HG03139 (cell line): Measurements from ENCODE around the gene LRRC47.

ENCODE experiments used
- ATAC-seq: cut with Tn5 transposase; IDR thresholded peaks from one replicate; pipeline ENCODE4 v1.9.1; 2021; ENCODE audit not compliant: unreplicated experiment

LRRC47 gene

DNA sequence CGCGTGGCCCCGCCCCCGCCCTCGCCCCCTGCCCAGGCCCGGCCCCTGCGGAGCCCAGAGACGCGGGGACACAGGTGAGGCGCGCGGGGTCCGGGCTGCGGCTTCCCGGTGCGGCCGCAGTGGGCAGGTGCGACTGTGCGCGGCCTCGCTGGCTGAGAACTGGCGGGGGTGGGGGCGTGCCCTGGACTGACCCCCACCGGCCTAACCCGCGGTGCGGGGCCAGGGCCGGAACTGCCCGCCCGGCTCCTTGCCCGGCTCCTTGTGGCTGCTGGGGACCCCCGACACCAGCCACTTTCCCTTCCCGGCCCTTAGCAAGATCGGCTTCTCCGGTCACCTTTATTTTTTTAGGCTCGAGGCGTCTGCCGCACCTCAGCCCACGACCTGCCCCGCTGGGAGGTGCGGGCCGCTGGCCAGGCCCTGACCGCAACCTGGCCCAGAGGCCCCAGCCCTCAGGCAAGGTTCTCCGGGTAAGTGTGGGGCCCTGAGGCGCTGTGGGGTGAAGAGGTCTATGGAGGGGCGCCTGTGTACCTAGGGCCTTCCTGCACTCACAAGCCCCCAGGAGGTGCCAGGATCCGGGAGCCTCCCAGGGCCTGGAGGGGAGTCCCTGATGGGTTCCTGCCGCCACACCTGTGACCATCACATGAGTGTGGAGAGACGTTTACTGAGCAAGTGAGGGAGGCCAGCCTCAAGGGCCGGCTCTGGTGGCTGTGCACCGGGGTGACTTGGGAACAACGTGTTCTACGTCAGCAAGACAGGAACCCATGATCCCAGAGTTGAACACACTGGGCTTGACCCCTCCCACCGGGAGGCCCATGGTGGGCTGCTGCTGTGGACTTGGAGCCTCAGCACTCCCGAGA lies 23.4 kb downstream of the LRRC47 start, which contains the start of gene SMIM1:
Gene SMIM1 (plus strand): TSS at position 35 of the 857 bp plus-strand sequence. CDS start 2,625 bp downstream, outside the sequence.
- ATAC-seq = peak; percentile 4

DNA sequence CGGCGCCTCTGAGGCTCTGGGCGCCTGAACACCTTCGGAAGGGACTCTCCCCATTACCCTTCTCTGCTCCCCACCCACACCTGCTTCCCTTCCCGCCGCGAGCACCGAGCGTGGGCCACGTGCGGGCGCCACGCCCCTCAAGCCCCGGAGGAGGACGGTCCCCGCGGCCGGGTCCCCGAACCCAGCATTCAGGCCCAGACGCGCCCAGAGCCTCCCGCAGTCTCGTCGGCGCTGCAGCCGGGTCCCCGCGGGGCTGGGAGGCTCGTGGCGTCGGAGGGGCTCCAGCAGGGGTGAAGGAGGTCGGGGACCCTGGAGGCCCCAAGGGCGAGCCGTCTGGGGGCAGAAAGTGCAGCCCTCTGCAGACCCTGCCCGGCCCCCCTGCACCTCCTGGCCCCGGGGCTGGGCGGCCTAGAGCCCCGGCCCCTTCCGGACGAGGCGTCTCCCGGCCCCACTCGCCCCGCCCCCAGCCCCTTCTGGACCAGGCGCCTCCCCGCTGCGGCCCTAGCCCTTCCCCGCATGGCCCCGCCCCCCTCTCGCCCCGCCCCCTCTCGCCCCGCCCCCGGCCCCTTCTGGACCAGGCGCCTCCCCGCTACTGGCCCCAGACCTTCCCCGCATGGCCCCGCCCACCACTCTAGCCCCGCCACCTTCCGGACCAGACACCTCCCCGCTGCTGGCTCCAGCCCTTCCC lies 24.1 kb downstream of the LRRC47 start:
- ATAC-seq = peak; percentile 65

DNA sequence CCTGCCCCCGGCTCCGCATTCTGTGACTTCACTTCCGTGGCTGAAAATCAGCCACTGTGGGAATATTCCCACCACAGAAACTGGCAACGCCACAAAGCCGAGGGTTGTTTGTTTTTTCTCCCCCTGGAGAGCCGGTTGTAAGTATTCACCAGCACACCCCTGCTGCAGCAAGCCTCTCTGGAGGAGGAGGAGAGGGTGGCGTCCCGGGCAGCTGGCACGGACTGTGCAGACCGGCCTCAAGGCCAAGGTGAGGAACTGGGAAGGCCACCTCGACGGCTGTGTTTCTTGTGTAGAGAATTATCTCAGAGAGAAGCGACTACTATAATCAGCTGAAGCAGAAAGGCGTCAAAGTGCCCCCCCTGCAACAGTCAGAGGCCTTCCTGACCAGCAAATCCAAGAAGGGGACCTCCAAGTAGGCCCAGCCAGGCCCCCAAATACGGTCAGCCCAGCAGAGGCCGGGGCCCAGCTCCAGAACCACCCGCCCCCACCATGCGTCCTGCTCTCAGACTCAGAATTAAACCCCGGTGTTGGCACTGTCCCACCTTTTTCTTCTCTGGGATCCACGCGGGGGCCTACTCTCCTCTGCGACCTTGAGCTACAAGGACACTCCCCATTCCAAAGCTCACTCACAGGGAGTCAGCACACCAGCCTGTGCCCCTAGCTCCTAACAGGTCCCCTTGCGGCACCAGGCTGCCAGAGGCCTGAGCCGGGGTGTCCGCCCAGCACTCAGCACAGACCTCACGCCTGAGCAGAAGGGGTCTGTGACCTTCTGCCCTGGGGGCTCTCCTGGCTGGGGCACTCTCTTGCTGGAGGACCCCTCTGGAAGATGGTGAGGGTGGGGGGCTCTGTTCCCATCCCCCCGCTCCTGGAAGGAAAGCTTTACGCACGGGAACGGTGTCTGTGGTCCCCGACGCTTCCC lies 24.9 kb downstream of the LRRC47 start:
- no peak for ATAC-seq

DNA sequence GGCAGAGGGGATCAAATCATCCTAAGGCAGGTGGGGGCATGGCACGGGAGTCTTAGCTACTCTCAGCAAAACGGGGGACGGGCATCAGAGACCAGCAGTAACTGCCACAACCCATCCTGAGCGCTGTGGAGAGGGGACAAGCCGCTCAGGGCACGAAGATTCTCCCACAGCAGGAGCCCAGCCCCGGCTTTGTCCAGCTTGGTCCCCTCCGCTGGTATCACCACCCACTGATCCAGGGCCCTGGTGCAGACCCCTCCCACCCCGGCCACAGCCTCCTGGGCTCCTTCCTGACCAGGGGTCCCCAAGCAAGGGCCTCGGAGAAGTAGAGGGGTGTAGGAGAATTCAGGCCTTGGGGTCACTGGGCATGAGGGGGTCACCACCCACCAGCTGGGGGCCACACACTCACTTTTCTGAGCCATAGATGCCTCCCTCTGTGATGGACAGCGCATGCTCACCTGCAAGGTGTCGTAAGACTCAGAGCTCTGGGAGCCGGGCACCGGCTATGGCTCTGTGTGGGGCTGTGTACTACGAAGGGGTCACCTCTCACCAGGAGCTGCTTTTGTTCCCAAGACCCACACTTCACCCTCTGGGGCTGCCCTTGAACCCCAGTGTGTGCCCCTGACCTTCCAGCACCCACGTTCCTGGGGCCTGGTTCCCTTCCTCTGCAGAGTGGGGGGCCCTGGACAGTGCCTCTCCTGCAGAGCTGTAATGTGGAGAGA lies 26.1 kb downstream of the LRRC47 start:
- ATAC-seq = no peak

DNA sequence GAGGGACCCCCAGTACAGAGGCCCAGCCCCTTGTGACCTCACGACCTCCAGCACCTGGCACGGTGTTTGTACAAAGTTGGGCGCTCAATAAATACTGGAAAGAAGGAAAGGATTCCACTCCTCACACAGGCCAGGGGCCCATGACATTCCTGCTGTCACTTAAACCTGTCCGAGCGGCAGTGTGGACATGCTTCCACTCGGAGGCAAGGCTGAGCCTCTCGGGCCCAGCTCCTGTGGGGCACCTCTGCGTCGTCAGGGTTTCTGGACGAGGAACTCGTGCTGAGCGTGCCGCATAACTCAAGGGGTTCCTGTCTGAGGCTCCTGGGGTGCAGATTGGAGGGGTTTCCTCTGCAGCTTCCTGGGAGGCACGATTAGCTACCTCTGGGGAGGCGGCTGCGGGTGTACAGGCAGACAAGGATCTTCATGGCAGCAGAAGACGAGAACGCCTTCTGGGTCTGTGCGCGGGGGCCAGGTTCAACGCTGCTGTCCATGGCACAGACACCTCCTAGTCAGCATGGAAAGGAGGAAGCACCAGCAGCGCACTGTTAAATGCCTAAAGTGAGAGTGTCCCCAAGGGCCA lies 27.4 kb downstream of the LRRC47 start:
- ATAC-seq = no peak

DNA sequence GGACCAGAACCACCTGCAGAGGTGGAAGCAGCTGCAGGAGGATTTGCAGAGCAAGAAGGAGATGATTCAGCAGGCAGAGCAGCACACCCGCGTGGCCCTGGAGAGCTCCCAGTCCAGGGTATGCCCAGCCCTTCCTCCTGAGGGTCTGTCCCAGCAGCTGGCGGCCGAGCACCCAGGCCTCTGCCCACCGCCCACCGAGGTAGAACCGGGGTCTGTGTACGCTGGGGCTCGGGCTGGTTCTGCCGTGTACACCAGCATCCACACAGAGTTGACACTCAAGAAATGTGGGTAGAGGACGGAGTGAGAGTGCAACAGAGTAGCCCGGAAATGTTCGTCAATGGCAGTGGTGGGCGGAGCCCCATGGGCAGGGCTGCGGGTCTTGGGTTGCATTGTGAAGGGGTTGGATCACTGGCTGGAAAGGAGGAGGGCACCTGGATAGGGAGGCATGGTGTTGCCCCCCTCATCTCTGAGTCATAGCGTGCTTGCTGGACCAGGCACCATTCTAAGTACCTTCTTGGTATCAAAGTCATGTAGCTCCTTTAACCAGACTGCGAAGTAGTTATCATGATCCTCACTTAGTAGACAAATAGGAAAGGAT lies 28.9 kb downstream of the LRRC47 start:
- ATAC-seq = no peak

DNA sequence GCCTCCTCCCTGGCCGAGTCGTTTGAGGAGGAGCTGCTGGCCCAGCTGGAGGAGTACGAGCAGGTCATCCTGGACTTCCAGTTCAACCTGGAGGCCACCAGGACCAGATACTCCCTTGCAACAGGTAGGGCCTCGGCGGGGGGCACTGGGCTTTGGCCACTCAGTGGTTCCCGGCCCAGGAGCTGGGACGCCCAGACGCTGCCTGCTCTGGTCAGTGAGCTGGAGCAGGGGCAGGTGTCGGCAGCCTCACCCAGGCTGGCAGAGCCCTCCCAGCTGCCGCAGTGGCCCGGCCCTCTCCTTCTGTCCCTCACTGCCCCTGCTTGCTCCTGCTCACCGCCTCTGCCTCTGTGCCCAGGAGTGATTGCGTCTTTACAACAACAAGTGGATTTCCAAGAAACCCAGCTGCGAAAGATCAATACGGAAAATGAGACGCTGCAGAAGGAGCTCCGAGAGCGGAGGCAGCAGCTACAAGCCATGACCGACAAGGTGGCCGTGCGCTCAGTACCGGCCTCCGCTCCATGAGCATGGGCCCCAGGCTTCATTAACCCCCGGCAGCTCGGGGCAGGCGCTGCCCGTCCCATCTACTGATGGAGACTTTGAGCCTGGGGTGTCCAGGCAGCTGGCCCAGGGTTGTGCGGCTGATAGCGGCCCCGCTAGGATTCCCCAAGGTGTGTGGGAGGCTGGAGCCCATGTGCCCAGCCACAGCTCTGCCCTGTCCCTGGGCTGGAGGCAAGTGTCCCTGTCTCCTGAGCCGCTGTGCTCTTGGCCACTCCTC lies 32.8 kb downstream of the LRRC47 start:
- no peak for ATAC-seq

DNA sequence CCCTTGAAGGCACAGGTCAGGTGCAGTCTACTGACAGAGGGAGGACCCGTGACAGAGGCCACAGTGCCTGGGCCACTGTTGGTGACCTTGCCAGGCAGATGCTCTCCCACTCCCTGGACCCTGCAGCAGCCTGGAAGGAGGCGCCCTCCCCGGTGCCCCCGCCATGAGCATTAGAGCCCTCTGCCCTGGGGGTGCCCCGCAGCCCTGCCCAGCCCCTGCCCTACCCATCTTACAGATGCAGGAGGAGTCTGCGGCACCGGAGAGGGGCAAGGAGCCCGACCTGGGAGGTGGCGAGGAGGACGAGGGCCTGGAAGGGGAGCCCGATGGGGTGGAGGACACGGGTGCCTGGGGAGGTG lies 33.4 kb downstream of the LRRC47 start:
- no peak for ATAC-seq

DNA sequence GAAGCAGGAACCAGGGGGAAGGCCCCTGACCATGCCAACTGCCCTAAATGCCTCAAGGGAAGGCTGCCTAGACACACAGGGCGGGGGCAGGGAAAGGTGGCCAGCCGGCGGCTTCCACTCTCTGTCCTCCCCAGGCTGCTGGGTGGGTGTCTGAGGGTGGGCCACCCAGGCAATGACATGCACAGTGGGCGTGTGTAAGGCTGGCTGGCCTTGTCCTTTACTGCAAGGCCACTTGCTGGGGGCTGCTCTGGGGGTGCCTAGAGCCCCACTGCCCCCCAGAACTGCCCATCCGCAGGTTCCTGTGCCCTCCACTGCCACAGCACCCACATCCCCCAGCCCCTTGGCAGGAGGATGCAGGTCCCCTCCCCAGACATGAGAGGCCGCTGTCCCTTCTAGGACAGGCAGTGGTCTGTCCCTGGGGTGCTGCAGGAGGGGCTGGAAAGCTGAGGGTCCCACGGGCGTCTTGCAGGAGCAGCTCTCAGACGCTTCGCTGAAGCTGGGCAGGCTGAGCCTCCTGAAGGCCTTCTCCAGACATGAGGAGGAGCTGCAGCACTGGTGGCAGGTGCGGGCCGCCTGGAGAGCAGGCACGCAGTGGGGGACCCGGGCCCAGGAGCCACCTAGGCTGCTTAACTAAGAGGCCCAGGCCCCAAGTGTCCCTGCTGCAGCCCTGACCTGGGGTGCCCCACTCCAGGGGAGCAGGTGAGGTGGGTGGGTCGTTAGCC lies 34.0 kb downstream of the LRRC47 start:
- ATAC-seq = no peak

DNA sequence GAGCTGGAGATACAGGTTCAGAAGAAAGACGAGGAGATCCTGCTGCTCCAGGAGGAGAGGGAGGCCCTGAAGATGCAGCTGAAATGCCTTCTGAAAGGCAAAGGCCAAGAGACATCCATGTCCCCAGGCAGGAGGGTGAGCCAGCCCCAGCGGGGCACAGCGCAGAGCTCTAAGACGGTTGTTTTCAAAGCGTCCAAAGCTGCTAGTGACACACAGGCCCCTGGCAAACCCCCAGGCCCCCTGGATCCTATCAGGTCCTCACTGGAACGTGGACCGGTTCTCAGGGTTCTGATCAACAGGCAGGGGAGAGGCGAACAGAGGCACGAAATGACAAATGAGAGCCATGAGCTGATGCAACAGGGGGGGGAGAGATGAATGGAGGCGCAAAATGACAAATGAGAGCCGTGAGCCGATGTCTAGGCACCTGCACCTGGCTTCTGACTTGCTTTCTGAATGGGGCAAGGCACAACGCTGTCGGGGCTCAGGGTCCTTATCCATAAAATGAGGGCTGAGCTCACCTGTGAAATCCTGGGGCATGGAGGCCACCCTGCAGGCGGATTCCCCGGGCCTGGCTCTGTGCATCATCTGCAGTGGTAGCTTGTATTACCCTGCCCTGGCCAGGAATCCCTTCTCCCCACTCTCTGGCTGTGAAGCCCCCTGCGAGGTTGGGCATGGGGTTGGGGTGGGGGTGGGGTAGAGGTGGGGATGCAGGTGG lies 34.8 kb downstream of the LRRC47 start:
- no peak for ATAC-seq

DNA sequence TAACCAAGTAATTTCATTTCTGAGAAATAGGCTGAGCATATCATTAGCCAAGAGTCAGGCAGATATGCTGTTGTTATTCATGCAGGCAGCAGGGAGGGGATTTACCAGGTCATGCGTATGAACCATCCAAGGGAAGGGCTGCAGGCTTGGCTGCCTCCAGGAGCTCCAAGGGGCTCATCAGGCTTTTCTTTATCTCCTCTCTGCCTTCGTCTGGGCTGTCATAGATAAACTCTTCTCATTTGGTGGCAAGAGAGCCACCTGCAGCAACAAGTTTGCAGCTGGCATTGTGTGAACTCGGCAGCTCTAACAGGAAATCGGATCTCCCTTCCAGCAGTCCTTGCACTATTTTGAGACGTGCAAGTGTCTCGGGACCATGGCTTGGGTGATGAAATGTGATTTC lies 36.5 kb downstream of the LRRC47 start:
- ATAC-seq = no peak

DNA sequence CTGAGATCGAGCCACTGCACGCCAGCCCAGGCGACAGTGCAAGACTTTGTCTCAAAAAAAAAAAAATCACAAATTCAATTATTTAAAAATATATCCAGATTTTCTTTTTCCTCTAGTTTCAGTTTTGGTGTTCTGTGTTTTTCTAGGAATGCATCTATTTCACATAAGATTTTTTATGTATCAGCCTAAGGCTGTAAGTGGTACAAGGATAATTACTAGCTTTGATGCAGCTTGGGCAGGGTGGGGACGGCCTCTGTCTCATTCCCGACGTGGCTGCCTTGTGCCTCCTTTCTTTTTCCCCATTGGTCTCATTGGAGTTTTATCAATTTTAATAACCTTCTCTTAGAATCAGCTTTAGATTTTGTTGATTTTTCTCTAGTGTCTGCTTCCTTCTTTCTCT lies 37.1 kb downstream of the LRRC47 start:
- ATAC-seq = no peak

DNA sequence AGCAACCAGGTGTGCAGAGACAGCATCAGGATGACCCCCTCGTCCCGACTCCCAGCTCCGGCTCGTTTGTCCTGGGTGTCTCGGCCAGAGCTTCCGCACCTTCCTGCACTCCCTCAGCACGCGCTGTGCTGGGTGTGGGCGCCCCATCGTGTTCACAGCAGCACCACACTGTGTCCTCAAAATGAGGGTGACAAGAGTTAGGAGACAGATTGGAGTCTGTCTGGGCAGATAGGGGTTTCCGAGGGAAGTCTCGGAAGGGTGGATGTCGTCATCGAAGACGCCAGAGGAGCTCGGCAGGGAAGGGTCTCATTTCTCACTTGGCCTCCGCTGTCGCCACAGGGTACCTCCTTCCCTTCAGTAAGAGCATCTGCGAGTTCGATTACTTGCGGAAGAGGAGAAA lies 39.9 kb downstream of the LRRC47 start:
- no peak for ATAC-seq

DNA sequence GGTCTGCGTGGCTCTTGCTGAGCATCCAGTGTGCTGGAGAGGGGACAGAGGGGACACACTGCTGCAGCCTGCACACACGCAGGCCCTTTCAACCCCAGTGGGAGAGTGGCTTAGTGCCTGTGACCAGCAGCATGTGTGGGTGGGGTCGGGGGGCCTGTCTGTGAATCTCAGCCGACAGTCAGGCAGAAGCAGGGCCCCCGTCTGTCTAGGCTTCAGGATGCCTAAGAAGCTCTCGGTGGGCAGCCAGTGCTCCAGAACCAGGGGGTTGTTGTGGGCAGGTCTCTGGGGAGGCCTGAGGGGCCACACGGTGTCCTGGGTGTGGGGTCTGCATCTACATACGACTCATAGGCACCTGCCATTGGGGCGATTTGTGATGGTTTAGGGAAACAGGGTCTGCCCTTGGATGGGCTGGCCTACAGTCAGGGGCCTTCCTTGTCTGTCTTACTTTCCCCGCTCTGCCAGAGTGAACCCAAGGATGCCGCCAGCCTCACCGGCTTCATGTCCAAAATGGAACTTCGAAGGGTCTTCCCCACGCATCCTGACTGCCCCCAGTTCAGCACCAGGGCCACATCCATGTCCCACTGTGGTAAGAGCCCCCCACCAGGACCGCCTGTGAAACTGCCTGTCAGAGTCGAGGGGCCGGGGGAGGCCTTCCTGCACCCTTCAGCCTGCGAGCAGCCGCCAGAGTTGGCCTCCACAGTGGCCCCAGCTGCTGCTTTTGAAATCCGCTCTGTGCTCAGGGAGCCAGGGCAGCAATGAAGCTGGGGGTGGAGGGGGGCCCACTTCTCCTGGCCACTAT lies 42.4 kb downstream of the LRRC47 start:
- ATAC-seq = no peak

DNA sequence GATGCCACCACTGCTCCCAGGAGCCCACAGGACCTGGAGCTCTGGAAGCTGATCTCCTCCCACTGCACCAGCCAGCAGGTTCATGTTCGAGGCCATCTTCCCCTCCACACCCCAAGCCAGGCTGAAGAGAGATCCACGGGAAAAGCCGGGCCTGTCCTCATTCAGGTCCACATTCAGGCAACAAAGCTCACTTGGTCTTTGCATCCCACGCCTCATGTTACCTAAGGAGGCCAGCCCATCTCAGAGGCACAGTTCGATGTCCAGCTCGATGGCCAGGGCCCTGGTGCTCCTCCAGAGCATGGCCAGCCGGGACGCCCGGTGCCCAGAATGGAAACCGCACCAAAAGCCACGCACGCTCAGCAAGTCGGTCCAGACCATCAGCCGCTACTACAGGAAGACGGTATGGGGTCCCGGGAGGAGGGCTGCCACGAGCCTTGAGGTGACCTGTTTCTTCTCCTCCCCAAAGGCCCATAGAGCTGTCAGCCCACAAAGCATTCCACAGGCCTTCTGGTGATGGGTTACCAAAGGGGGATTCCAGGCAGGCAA lies 43.8 kb downstream of the LRRC47 start, which contains the start of gene CCDC27:
Gene CCDC27 (plus strand): TSS at position 51 of the 546 bp plus-strand sequence. CDS start 32 bp downstream, at position 83.
- ATAC-seq = no peak

DNA sequence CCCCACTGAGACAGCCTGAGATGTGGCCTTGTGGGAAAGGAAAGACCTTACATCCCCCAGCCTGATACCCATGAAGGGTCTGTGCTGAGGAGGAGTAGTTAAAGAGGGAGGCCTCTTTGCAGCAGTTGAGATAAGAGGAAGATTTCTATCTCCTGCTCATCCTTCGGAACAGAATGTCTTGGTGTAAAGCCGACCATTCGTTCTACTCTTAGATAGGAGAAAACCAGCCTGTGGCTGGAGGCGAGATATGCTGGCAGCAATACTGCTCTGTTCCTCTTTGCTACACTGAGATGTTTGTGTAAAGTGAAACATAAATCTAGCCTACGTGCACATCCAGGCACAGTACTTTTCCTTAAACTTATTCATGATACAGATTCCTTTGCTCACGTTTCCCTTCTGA lies 45.6 kb downstream of the LRRC47 start:
- ATAC-seq = no peak

DNA sequence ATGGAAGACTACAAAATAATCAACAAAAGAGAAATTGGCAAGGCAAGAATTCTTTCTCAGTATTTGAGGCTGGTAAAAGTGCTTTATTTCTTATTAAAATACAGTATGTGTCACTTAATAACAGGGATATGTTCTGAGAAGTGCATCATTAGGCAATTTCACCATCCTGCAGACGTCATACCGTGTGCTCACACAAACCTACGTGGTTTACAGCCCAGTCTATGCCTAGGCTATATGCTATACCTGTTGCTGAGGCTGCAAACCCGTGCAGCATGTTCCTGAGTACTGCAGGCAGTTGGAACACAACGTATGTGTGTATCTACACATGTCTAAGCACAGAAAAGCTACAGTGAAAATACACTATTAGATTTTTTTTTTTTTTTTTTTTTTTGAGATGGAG lies 46.8 kb downstream of the LRRC47 start:
- ATAC-seq = no peak
